ENCODE measurements around the gene TRPC1.

TRPC1 gene

DNA sequence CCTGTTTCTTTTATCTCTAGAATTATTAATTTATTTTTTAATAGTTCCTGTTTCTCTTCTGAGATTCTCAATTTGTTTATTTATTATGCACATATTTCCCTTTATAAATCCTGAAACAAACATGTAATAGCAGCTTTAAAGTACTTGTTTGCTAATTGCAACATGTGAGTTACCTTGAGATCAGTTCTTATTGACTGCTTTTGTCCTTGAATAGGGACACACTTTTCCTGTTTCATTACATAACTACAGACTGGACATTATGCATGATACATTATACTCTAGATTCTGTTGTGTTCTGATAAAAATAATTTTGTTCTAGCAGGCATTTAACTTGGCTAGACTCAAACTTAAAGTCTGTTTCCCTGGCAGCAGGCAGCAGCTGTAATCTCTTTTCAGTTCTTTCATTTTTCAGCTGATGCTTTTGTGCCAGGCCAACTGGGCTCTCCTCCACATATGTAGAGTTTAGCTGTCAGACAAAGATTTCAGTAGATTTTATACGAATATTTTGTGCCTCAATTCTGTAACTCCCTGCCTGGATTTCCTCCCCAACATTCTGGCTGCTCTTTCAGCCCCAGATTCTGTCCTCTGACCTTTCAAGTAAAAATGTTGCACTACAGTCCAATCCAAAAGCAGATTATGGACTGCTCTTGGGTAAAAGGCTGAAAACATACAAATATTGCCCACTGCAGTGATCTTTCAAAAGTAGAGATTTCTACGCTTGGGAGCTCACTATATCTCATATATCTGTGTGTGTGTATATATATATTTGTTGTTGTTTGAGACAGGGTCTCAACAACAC lies 123.1 kb downstream of the TRPC1 start:
- Histone ChIP-seq H2AFZ (ENCODE audit: low read depth, low read length, severe bottlenecking) (no peak overlapping the region), H3K79me2 (ENCODE audit: insufficient read depth, low read length) (no peaks in the 10 kb centered on the region), H3K4me3 (ENCODE audit: insufficient read depth, low read length, poor library complexity, severe bottlenecking) (no peak overlapping the region), H3K27me3 (ENCODE audit: low read length) (no peaks in the 10 kb centered on the region), H3K36me3 (ENCODE audit: low read length) (no peaks in the 10 kb centered on the region), H3F3A (ENCODE audit: insufficient read depth) (no peaks in the 10 kb centered on the region), H3K27ac (ENCODE audit: low read depth, low read length) (no peak overlapping the region), H4K20me1 (ENCODE audit: low read depth, low read length) (no peaks in the 10 kb centered on the region), H3K4me2 (ENCODE audit: low read depth, low read length, poor library complexity, severe bottlenecking) (no peak overlapping the region), H3K9ac (ENCODE audit: low read length) (no peak overlapping the region), H3K9me3 (ENCODE audit: insufficient read depth, low read length) (no peaks in the 10 kb centered on the region), H3K9me2 (replicated peaks; ENCODE audit: insufficient read depth, low read length) (no peaks in the 10 kb centered on the region)
- TF ChIP-seq EZH2phosphoT487 (conservative IDR thresholded peaks at IDR 0.05; ENCODE audit: low read length) = no peak
- TF ChIP-seq, protein P1, sequence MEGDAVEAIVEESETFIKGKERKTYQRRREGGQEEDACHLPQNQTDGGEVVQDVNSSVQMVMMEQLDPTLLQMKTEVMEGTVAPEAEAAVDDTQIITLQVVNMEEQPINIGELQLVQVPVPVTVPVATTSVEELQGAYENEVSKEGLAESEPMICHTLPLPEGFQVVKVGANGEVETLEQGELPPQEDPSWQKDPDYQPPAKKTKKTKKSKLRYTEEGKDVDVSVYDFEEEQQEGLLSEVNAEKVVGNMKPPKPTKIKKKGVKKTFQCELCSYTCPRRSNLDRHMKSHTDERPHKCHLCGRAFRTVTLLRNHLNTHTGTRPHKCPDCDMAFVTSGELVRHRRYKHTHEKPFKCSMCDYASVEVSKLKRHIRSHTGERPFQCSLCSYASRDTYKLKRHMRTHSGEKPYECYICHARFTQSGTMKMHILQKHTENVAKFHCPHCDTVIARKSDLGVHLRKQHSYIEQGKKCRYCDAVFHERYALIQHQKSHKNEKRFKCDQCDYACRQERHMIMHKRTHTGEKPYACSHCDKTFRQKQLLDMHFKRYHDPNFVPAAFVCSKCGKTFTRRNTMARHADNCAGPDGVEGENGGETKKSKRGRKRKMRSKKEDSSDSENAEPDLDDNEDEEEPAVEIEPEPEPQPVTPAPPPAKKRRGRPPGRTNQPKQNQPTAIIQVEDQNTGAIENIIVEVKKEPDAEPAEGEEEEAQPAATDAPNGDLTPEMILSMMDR (IDR thresholded peaks at IDR 0.05; ENCODE audit: insufficient read depth, low read length, poor library complexity, severe bottlenecking) = no peak

DNA sequence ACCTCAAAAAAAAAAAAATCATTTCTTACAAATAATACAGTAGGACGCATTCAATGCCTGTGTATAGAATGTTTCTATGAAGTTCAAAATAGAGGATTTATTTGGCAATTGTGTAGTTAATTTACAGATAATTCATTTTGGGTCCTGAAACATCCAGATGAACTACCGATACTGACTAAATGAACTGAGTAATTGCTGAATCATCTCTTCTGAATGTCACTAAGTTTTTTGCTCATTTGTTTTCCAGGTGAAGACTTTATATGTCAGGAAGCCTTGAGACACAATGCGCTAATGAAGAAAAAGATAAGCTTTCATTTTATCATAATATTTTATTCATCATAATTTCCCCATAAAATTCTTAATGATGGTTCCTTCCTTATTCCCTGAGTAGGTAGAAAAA lies 125.3 kb downstream of the TRPC1 start:
- H3K9ac ChIP-seq (ENCODE audit: low read length) = no peak overlapping the region
- H3K4me2 ChIP-seq (ENCODE audit: low read depth, low read length, poor library complexity, severe bottlenecking) = no peak overlapping the region
- no peaks in the 10 kb centered on the region for H3K9me2 ChIP-seq (replicated peaks; ENCODE audit: insufficient read depth, low read length)
- no peaks in the 10 kb centered on the region for H3K79me2 ChIP-seq (ENCODE audit: insufficient read depth, low read length)
- H4K20me1 ChIP-seq (ENCODE audit: low read depth, low read length) = no peaks in the 10 kb centered on the region
- H3K27ac ChIP-seq (ENCODE audit: low read depth, low read length) = no peak overlapping the region
- no peaks in the 10 kb centered on the region for H3K9me3 ChIP-seq (ENCODE audit: insufficient read depth, low read length)
- TF ChIP-seq EZH2phosphoT487 (conservative IDR thresholded peaks at IDR 0.05; ENCODE audit: low read length) = no peak
- TF ChIP-seq, protein P1 (IDR thresholded peaks at IDR 0.05; ENCODE audit: insufficient read depth, low read length, poor library complexity, severe bottlenecking) = no peak
- H3K27me3 ChIP-seq (ENCODE audit: low read length) = no peaks in the 10 kb centered on the region
- H3F3A ChIP-seq (ENCODE audit: insufficient read depth) = no peaks in the 10 kb centered on the region
- no peak overlapping the region for H2AFZ ChIP-seq (ENCODE audit: low read depth, low read length, severe bottlenecking)
- H3K4me3 ChIP-seq (ENCODE audit: insufficient read depth, low read length, poor library complexity, severe bottlenecking) = no peak overlapping the region
- no peaks in the 10 kb centered on the region for H3K36me3 ChIP-seq (ENCODE audit: low read length)

DNA sequence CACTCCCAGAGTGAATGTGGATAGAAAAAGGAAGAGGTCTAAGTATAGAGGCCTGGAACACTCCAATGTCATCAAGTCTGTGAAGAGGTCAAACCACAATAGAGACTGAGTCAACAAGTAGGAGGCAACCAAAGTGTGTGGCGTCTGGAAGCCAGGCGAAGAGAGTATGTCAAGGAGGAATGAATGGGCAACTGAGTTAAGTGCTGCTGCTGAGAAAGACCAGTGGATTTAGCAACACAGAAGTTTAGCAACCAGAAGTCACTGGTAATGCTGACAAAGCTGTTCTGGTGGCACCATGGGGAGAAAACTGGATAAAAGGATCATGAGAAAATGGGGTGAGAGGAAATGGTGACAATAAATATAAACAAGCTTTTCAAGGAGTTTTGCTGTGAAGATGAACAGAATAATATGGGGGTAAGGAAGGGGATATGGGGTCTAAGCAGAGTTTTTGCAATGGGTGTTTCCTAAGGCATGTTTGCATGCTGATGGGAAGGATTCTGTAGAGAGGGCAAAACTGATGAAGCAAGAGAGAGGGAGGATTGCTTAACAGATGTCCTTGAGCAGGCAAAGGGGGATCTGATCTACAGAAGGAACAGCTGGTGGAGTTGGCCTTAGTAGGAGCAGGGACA lies 126.7 kb downstream of the TRPC1 start:
- no peak overlapping the region for H3K27ac ChIP-seq (ENCODE audit: low read depth, low read length)
- no peak overlapping the region for H3K9ac ChIP-seq (ENCODE audit: low read length)
- no peaks in the 10 kb centered on the region for H3K79me2 ChIP-seq (ENCODE audit: insufficient read depth, low read length)
- no peaks in the 10 kb centered on the region for H3F3A ChIP-seq (ENCODE audit: insufficient read depth)
- H3K9me2 ChIP-seq (replicated peaks; ENCODE audit: insufficient read depth, low read length) = no peaks in the 10 kb centered on the region
- H3K4me3 ChIP-seq (ENCODE audit: insufficient read depth, low read length, poor library complexity, severe bottlenecking) = no peak overlapping the region
- H3K9me3 ChIP-seq (ENCODE audit: insufficient read depth, low read length) = no peaks in the 10 kb centered on the region
- H3K36me3 ChIP-seq (ENCODE audit: low read length) = no peaks in the 10 kb centered on the region
- H4K20me1 ChIP-seq (ENCODE audit: low read depth, low read length) = no peaks in the 10 kb centered on the region
- H3K4me2 ChIP-seq (ENCODE audit: low read depth, low read length, poor library complexity, severe bottlenecking) = no peak overlapping the region
- no peak overlapping the region for H2AFZ ChIP-seq (ENCODE audit: low read depth, low read length, severe bottlenecking)
- no peaks in the 10 kb centered on the region for H3K27me3 ChIP-seq (ENCODE audit: low read length)
- TF ChIP-seq EZH2phosphoT487 (conservative IDR thresholded peaks at IDR 0.05; ENCODE audit: low read length) = no peak
- TF ChIP-seq, protein P1 (IDR thresholded peaks at IDR 0.05; ENCODE audit: insufficient read depth, low read length, poor library complexity, severe bottlenecking) = no peak
